ENCODE results near the gene CLDN4. TPM values are rescaled to one million over a fixed set of nuclear protein-coding genes. Genes with fewer than 3 reads are reported as not detected.
"Not testable (repeated sequence)": the region's sequence is repeated elsewhere in the genome, so short reads cannot be mapped to it uniquely, and the experiment has no call there.

Gene CLDN4
- total RNA-seq, 2 experiments from 2014 or later: 0.05 to 0.14 TPM

- H3K4me1 ChIP-seq (ENCODE audit: insufficient read depth, low read length); POLR2A ChIA-PET; H3K4me3 Mint-ChIP-seq; H3K27ac ChIP-seq (ENCODE audit: low read depth in 1 of 2, low read length in 2 of 2); DNase-seq; H3K36me3 Mint-ChIP-seq (ENCODE audit: low read depth); H3K4me1 Mint-ChIP-seq (ENCODE audit: low read depth); H3K4me3 ChIP-seq (ENCODE audit: low read length); H3K9me3 ChIP-seq (ENCODE audit: control insufficient read depth in 1 of 2, insufficient read depth in 1 of 2, low read length in 2 of 2); CTCF ChIA-PET; H3K27ac Mint-ChIP-seq; H3K9me3 Mint-ChIP-seq; H3K36me3 ChIP-seq (ENCODE audit: insufficient read depth, low read length); intact Hi-C loops (cut with DNase I, micrococcal nuclease); ATAC-seq (ENCODE audit: poor library complexity); H3K27me3 ChIP-seq (ENCODE audit: control insufficient read depth in 1 of 2, insufficient read depth in 2 of 2, low read length in 2 of 2): not testable (repeated sequence)
- peaks cover 11% of the 10 kb centered on the region for H3K27me3 Mint-ChIP-seq
Observed at GRCh38 chr7:73795188-73795587, 35.6 kb upstream of the CLDN4 start.

GRCh38 chr7:73796656-73797055 is 34.1 kb upstream of the CLDN4 start:
- ATAC-seq (ENCODE audit: poor library complexity); intact Hi-C loops (cut with DNase I, micrococcal nuclease); H3K9me3 Mint-ChIP-seq; H3K36me3 Mint-ChIP-seq (ENCODE audit: low read depth); H3K4me1 ChIP-seq (ENCODE audit: insufficient read depth, low read length); H3K27me3 ChIP-seq (ENCODE audit: control insufficient read depth in 1 of 2, insufficient read depth in 2 of 2, low read length in 2 of 2); H3K9me3 ChIP-seq (ENCODE audit: control insufficient read depth in 1 of 2, insufficient read depth in 1 of 2, low read length in 2 of 2); H3K4me3 Mint-ChIP-seq; H3K4me3 ChIP-seq (ENCODE audit: low read length); H3K27ac ChIP-seq (ENCODE audit: low read depth in 1 of 2, low read length in 2 of 2); H3K4me1 Mint-ChIP-seq (ENCODE audit: low read depth); H3K36me3 ChIP-seq (ENCODE audit: insufficient read depth, low read length); POLR2A ChIA-PET; CTCF ChIA-PET; H3K27ac Mint-ChIP-seq; DNase-seq: not testable (repeated sequence)
- peaks cover 11% of the 10 kb centered on the region for H3K27me3 Mint-ChIP-seq

DNA sequence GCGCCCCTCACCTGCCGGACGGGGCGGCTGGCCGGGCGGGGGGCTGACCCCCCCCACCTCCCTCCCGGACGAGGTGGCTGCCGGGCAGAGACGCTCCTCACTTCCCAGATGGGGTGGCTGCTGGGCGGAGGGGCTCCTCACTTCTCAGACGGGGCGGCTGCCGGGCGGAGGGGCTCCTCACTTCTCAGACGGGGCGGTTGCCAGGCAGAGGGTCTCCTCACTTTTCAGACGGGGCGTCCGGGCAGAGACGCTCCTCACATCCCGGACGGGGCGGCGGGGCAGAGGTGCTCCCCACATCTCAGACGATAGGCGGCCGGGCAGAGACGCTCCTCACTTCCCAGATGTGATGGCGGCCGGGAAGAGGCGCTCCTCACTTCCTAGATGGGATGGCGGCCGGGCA is 33.6 kb upstream of the CLDN4 start:
- ATAC-seq (ENCODE audit: poor library complexity); H3K27ac ChIP-seq (ENCODE audit: low read depth in 1 of 2, low read length in 2 of 2); H3K4me3 ChIP-seq (ENCODE audit: low read length); H3K27me3 ChIP-seq (ENCODE audit: control insufficient read depth in 1 of 2, insufficient read depth in 2 of 2, low read length in 2 of 2); H3K36me3 Mint-ChIP-seq (ENCODE audit: low read depth); CTCF ChIA-PET; H3K4me1 Mint-ChIP-seq (ENCODE audit: low read depth); H3K4me3 Mint-ChIP-seq; H3K9me3 ChIP-seq (ENCODE audit: control insufficient read depth in 1 of 2, insufficient read depth in 1 of 2, low read length in 2 of 2); H3K36me3 ChIP-seq (ENCODE audit: insufficient read depth, low read length); H3K9me3 Mint-ChIP-seq; H3K27ac Mint-ChIP-seq; H3K4me1 ChIP-seq (ENCODE audit: insufficient read depth, low read length); DNase-seq; POLR2A ChIA-PET; intact Hi-C loops (cut with DNase I, micrococcal nuclease): not testable (repeated sequence)
- peaks cover 11% of the 10 kb centered on the region for H3K27me3 Mint-ChIP-seq

DNA sequence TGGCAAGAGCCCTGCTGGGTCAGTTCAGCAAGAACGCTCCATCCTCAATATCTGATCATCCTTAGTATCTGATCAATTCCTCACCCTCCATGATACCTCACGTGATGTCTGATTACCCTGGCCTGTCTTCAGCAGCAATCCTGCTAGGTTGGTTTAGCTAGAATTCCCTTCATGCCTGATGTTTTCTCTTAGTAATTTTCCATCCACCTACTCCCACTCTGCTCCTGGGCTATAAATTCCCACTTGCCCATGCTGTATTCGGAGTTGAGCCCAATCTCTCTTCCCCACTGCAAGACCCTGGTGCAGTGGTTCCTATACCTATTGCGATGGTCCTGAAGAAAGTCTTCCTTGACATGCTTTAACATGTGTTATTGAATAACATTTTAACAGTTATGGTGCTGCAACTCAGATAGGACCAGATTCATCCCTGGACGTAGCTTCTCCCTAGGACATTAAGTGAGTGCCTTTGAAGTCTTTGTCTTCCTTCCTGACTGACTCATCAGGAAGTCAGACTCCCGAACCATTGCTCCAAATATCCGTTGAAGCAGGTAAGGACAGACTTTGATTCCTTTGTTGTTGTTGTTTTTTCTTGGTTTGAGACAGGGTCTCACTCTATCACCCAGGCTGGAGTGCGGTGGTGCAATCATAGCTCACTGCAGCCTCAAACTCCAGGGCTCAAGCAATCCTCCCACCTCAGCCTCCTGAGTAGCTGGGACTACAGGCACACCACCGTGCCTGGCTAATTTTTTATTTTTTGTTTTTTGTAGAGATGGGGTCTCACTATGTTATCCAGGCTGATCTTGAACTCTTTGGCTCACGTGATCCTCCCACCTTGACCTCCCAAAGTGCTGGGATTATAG is 31.3 kb upstream of the CLDN4 start:
- Mint-ChIP-seq H3K36me3 (ENCODE audit: low read depth) (no peaks in the 10 kb centered on the region), H3K27ac (no peak overlapping the region), H3K9me3 (no peaks in the 10 kb centered on the region), H3K4me3 (no peak overlapping the region), H3K27me3 (peaks cover 8% of the 10 kb centered on the region), H3K4me1 (ENCODE audit: low read depth) (no peaks in the 10 kb centered on the region)
- Histone ChIP-seq H3K4me1 (ENCODE audit: insufficient read depth, low read length) (no peaks in the 10 kb centered on the region), H3K9me3 (ENCODE audit: control insufficient read depth in 1 of 2, insufficient read depth in 1 of 2, low read length in 2 of 2) (peaks cover 0 to 3% of the 10 kb centered on the region in 2 experiments), H3K27ac (ENCODE audit: low read depth in 1 of 2, low read length in 2 of 2) (no peak overlapping the region), H3K36me3 (ENCODE audit: insufficient read depth, low read length) (no peaks in the 10 kb centered on the region), H3K4me3 (ENCODE audit: low read length) (no peak overlapping the region), H3K27me3 (ENCODE audit: control insufficient read depth in 1 of 2, insufficient read depth in 2 of 2, low read length in 2 of 2) (no peaks in the 10 kb centered on the region)
- no peak for ATAC-seq (ENCODE audit: poor library complexity)
- POLR2A ChIA-PET: no interaction called here
- TF ChIP-seq CTCF (IDR thresholded peaks at IDR 0.05): no peak
- intact Hi-C loops (cut with DNase I, micrococcal nuclease): no loop called here
- no peak for DNase-seq
- CTCF ChIA-PET: no interaction called here
